ENCODE data around the gene USP40.

Gene USP40

DNA sequence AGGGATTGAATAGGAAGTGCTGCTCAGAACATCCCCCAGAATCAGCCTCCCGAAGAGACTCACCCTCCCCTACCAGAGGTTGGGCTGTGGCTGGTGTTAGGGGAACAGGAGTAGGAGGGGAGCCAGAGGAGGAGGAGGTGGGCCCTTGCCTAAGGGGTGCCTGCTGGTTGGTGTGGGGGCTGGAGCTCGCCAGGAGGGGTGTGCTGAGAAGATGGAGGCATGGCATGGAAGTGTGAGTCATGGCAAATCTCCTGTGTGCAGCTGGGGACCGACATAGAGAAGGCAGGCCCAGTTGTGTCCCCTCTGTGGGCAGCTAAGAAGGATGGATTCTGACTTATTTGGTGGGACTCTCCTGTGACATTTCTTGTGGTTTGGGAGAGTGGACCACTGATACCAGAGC lies 138.6 kb downstream of the USP40 start:
- peaks cover 30% of the 10 kb centered on the region for H3K4me1 ChIP-seq (ENCODE audit: control insufficient read depth, insufficient read depth, low read length)

DNA sequence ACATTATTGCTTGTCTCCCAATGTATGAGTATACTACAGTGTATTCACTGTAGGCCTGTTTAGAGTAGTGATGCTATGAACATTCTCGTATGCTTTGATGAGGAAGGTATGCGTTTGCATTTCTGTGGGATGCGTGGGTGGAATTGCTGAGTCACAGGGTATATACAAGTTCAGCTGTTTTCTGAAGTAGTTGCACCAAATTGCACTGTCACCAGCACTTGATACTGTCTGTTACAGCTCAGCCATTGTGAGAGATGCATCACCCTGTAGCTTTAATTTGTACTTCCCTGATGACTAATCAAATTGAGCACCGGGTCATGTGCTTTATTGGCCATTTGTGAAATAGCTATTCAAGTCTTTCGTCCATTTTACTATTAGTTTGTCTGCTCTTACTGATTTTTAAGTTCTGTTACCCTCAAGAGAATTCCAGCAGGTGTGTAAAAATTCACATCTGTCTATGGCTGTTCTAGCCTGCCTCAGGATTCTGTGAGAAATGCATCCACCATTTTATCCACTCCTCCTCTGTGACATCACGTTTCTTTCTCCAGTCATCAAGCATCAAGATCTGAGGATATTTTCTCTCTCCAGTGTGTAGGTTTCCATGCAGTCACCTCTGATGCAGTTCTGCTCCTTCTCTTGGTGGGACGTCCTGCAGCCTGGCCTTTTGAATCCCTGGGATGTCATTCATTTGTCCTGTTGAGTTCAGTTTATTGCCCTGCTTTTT lies 139.8 kb downstream of the USP40 start:
- Histone ChIP-seq H3K4me1 (ENCODE audit: control insufficient read depth, insufficient read depth, low read length) (peaks cover 36% of the 10 kb centered on the region), H3K9me3 (replicated peaks; ENCODE audit: low read length) (peaks cover 10% of the 10 kb centered on the region), H3K9ac (ENCODE audit: low read depth, low read length) (peak overlapping the region; percentile 18), H3K4me2 (ENCODE audit: low read length) (no peak overlapping the region), H3K36me3 (ENCODE audit: insufficient read depth, low read length) (no peaks in the 10 kb centered on the region), H3K27me3 (ENCODE audit: control insufficient read depth, insufficient read depth, low read length) (no peaks in the 10 kb centered on the region), H3K4me3 (ENCODE audit: low read length) (no peak overlapping the region)

More for the DNA sequence above, 138.6 kb downstream of the USP40 start:
- H3K9me3 ChIP-seq (replicated peaks; ENCODE audit: low read length), result peaks cover 10% of the 10 kb centered on the region
- no peaks in the 10 kb centered on the region for H3K27me3 ChIP-seq (ENCODE audit: control insufficient read depth, insufficient read depth, low read length)
- no peaks in the 10 kb centered on the region for H3K36me3 ChIP-seq (ENCODE audit: insufficient read depth, low read length)
- no peak overlapping the region for H3K9ac ChIP-seq (ENCODE audit: low read depth, low read length)
- H3K4me3 ChIP-seq (ENCODE audit: low read length), result no peak overlapping the region
- H3K4me2 ChIP-seq (ENCODE audit: low read length), result no peak overlapping the region

All from skeletal muscle satellite cell (primary cell).